CD4-positive, alpha-beta T cell (primary cell): ENCODE data around the gene TMCO5A. TPM values are rescaled to one million over a fixed set of nuclear protein-coding genes. Genes with fewer than 3 reads are reported as not detected.
"Not testable (repeated sequence)": the region's sequence is repeated elsewhere in the genome, so short reads cannot be mapped to it uniquely, and the experiment has no call there.

Experiments
- ATAC-seq: fragments of 200-7000 bp; cut with Tn5 transposase; one replicate; pipeline ENCODE4 v1.10.0; 2022; ENCODE audit warnings: mild to moderate bottlenecking; ENCODE audit not compliant: poor library complexity
- CTCF ChIA-PET: fragments of 350-600 bp; sonication (Branson Sonifier 250); formaldehyde crosslinking; loops from one replicate; lab custom pipeline; 2021; ENCODE audit warnings: antibody characterized with exemption, inconsistent platforms; lab: Charles Lee
- POLR2A ChIA-PET: fragments of 350-600 bp; sonication (Branson Sonifier 250); formaldehyde crosslinking; loops from one replicate; lab custom pipeline; 2021; ENCODE audit warnings: antibody characterized with exemption, inconsistent platforms; lab: Charles Lee
- DNase-seq, 14 experiments: peaks; one replicate each; pipeline ENCODE4 v3.0.0-alpha.2; 2013 to 2020; ENCODE audit warnings: mixed read lengths in 2 of 14
- H3K27ac ChIP-seq, 2 donors: one replicate each; pipeline versions ENCODE4 v1.5.1 to v1.7.0; 2013; ENCODE audit warnings: low read length in 2 of 2, low read depth in 1 of 2, mild to moderate bottlenecking in 1 of 2
- H3K27me3 ChIP-seq, 2 experiments: 1 replicate in 1 of 2; 2 replicates in 1 of 2; pipeline versions ENCODE4 v1.6.1 to v1.7.0; 2013; ENCODE audit warnings: low read length in 2 of 2, control low read depth in 1 of 2, mild to moderate bottlenecking in 1 of 2, moderate library complexity in 1 of 2; ENCODE audit not compliant: insufficient read depth in 2 of 2, control insufficient read depth in 1 of 2
- H3K36me3 ChIP-seq: one replicate; pipeline ENCODE4 v1.6.1; 2013; ENCODE audit warnings: low read length, control low read depth; ENCODE audit not compliant: insufficient read depth
- H3K4me1 ChIP-seq: one replicate; pipeline ENCODE4 v1.6.1; 2013; ENCODE audit warnings: low read length, control low read depth; ENCODE audit not compliant: insufficient read depth
- H3K4me3 ChIP-seq: one replicate; pipeline ENCODE4 v1.5.1; 2013; ENCODE audit warnings: mild to moderate bottlenecking, low read length, moderate library complexity
- H3K9me3 ChIP-seq, 2 experiments: 1 replicate in 1 of 2; 2 replicates in 1 of 2; pipeline versions ENCODE4 v1.6.1 to v1.7.0; 2013; ENCODE audit warnings: low read length in 2 of 2, mild to moderate bottlenecking in 2 of 2, control low read depth in 1 of 2, moderate library complexity in 1 of 2; ENCODE audit not compliant: control insufficient read depth in 1 of 2, insufficient read depth in 1 of 2
- H3K27ac Mint-ChIP-seq: one replicate; pipeline ENCODE4 v1.8.0; 2020; ENCODE audit warnings: mixed read lengths
- H3K27me3 Mint-ChIP-seq: one replicate; pipeline ENCODE4 v1.8.0; 2021; ENCODE audit warnings: mixed read lengths
- H3K36me3 Mint-ChIP-seq: one replicate; pipeline ENCODE4 v1.8.0; 2021; ENCODE audit warnings: low read depth, mixed read lengths
- H3K4me1 Mint-ChIP-seq: one replicate; pipeline ENCODE4 v1.8.0; 2021; ENCODE audit warnings: low read depth, mixed read lengths
- H3K4me3 Mint-ChIP-seq: one replicate; pipeline ENCODE4 v1.8.0; 2020; ENCODE audit warnings: mild to moderate bottlenecking, mixed read lengths
- H3K9me3 Mint-ChIP-seq: one replicate; pipeline ENCODE4 v1.8.0; 2020; ENCODE audit warnings: mixed read lengths
- intact Hi-C, 2 experiments: fragments of 100-400 bp; cut with DNase I in 1 of 2; cut with micrococcal nuclease in 1 of 2; formaldehyde crosslinking; loops; one replicate each; pipeline versions ENCODE4 v1.15.1 to v1.9.0; 2023 to 2025; cut with DNase I, micrococcal nuclease
- total RNA-seq, 174 experiments: library from RNA in 2 of 174; stranded (reverse) in 2 of 174; gene quantifications; one replicate each; pipeline ENCODE4 v1.2.3 and lab custom pipeline; 2021 to 2026
- TF ChIP-seq, protein P1 (sequence below): fragments of 200-600 bp; IDR thresholded peaks from one replicate; pipeline ENCODE4 v1.8.0; 2022; ENCODE audit warnings: antibody characterized with exemption, mild to moderate bottlenecking

Gene TMCO5A
- total RNA-seq, 2 experiments from 2014 or later = not detected

DNA sequence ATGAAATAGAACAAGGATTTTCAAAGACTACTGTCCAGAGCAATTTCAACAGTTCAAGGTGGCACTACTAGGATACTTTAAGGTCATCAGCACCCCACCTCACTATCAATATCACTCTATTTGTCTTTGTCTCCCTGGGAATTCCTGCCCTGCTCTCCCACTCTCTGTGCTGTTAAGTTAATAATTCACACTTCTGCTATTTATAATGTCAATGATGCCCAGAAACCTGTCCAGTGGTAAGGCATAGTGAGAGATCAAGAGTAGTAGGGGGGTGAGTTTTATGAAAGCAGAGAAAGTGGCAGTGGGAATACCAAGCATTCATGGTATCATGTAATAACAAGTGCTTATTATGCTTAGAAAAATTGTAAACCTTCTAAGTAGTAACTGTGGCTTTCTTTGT is 7.3 kb downstream of the TMCO5A start:
- peaks cover 6% of the 10 kb centered on the region for H3K9me3 Mint-ChIP-seq
- H3K4me3 ChIP-seq = no peak overlapping the region
- H3K4me3 Mint-ChIP-seq = no peak overlapping the region
- intact Hi-C loops = no loop called here
- no peaks in the 10 kb centered on the region for H3K4me1 ChIP-seq
- ATAC-seq (no peak), DNase-seq (no peak)
- H3K36me3 Mint-ChIP-seq = no peaks in the 10 kb centered on the region
- H3K27ac ChIP-seq = no peak overlapping the region
- H3K4me1 Mint-ChIP-seq = no peaks in the 10 kb centered on the region
- no peaks in the 10 kb centered on the region for H3K36me3 ChIP-seq
- H3K27ac Mint-ChIP-seq = no peak overlapping the region
- CTCF ChIA-PET = no interaction called here
- no peaks in the 10 kb centered on the region for H3K9me3 ChIP-seq
- peaks cover 15% of the 10 kb centered on the region for H3K27me3 Mint-ChIP-seq
- POLR2A ChIA-PET = no interaction called here
- TF ChIP-seq, protein P1, sequence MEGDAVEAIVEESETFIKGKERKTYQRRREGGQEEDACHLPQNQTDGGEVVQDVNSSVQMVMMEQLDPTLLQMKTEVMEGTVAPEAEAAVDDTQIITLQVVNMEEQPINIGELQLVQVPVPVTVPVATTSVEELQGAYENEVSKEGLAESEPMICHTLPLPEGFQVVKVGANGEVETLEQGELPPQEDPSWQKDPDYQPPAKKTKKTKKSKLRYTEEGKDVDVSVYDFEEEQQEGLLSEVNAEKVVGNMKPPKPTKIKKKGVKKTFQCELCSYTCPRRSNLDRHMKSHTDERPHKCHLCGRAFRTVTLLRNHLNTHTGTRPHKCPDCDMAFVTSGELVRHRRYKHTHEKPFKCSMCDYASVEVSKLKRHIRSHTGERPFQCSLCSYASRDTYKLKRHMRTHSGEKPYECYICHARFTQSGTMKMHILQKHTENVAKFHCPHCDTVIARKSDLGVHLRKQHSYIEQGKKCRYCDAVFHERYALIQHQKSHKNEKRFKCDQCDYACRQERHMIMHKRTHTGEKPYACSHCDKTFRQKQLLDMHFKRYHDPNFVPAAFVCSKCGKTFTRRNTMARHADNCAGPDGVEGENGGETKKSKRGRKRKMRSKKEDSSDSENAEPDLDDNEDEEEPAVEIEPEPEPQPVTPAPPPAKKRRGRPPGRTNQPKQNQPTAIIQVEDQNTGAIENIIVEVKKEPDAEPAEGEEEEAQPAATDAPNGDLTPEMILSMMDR = no peak
- no peaks in the 10 kb centered on the region for H3K27me3 ChIP-seq

DNA sequence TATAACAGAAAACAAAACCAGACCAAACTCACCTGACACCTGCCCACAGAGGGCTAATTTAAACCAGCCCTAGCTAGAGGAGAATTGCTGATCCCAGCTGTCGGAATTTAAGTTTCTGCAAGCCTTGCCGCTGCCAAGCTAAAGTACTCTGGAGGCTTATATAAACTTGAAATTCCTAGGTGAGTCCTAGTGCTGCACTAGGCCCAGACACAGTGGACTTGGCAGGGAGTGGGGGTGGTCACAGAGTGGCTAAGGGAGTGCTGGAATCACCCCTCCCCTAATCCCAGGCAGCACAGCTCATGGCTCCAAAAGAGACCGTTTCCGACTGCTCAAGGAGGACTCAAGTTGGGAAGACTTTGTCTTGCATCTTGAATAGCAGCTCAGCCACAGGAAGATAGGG is 17.6 kb downstream of the TMCO5A start:
- Histone ChIP-seq H3K9me3 (no peaks in the 10 kb centered on the region), H3K4me3 (no peak overlapping the region), H3K27me3 (peaks cover 0 to 9% of the 10 kb centered on the region in 2 experiments), H3K4me1 (no peaks in the 10 kb centered on the region), H3K27ac (no peak overlapping the region), H3K36me3 (no peaks in the 10 kb centered on the region)
- no peaks in the 10 kb centered on the region for H3K36me3 Mint-ChIP-seq
- H3K27me3 Mint-ChIP-seq = peaks cover 9% of the 10 kb centered on the region
- no peak for DNase-seq
- ATAC-seq = no peak
- TF ChIP-seq, protein P1 = no peak
- ChIA-PET CTCF (no interaction called here), POLR2A (no interaction called here)
- intact Hi-C loops = no loop called here
- H3K9me3 Mint-ChIP-seq = no peaks in the 10 kb centered on the region
- H3K4me3 Mint-ChIP-seq = no peak overlapping the region
- no peaks in the 10 kb centered on the region for H3K4me1 Mint-ChIP-seq
- no peak overlapping the region for H3K27ac Mint-ChIP-seq

DNA sequence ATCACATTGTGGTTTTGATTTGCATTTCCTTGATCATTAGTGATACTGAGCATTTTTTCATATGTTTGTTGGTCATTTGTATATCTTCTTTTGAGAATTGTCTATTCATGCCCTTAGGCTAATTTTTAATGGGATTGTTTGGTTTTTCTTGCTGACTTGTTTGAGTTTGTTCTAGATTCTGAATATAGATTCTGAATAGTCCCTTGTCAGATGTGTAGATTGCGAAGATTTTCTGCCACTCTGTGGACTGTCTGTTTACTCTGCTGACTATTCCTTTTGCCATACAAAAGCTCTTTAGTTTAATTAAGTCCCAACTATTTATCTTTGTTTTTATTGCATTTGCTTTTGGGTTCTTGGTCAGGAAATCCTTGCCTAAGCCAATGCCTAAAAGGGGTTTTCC is 26.3 kb downstream of the TMCO5A start:
- intact Hi-C loops, H3K4me3 ChIP-seq, H3K27ac ChIP-seq, DNase-seq, H3K4me1 Mint-ChIP-seq, H3K27me3 ChIP-seq, H3K36me3 ChIP-seq, H3K9me3 Mint-ChIP-seq, POLR2A ChIA-PET, H3K27ac Mint-ChIP-seq, H3K36me3 Mint-ChIP-seq, CTCF ChIA-PET, H3K27me3 Mint-ChIP-seq, H3K4me3 Mint-ChIP-seq, ATAC-seq, H3K4me1 ChIP-seq, H3K9me3 ChIP-seq: not testable (repeated sequence)

DNA sequence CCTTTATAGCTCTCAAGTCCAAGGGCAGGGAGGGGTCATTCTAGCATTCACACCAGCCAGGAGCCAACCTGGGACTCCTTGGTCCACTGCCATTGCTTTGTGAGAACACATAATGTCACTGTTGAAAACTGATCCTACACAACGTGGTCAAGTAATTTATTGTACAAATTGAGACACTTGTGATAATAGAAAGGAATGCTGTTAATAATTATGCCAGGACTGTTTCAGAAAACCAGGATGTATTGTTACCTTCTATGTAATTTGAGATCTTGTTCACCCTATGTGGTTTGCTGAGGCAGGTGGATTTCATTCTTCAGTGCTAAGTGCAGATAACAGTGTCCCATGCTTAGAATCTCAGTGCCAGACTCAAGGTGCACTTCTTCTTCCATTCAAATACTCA is 33.3 kb downstream of the TMCO5A start:
- no peak overlapping the region for H3K27ac Mint-ChIP-seq
- Histone ChIP-seq H3K9me3 (no peaks in the 10 kb centered on the region), H3K27ac (no peak overlapping the region), H3K27me3 (no peaks in the 10 kb centered on the region), H3K4me1 (no peaks in the 10 kb centered on the region), H3K4me3 (no peak overlapping the region), H3K36me3 (no peaks in the 10 kb centered on the region)
- H3K9me3 Mint-ChIP-seq = peaks cover 8% of the 10 kb centered on the region
- H3K27me3 Mint-ChIP-seq = peaks cover 8% of the 10 kb centered on the region
- no peak for ATAC-seq
- ChIA-PET POLR2A (no interaction called here), CTCF (no interaction called here)
- intact Hi-C loops = no loop called here
- no peaks in the 10 kb centered on the region for H3K36me3 Mint-ChIP-seq
- H3K4me1 Mint-ChIP-seq = no peaks in the 10 kb centered on the region
- no peak for DNase-seq
- TF ChIP-seq, protein P1 = no peak
- no peak overlapping the region for H3K4me3 Mint-ChIP-seq
